ENCODE data around the gene EIF4G1.
A peak's percentile ranks its signal among the peaks of the same experiment; 100 is the strongest.

Gene EIF4G1

DNA sequence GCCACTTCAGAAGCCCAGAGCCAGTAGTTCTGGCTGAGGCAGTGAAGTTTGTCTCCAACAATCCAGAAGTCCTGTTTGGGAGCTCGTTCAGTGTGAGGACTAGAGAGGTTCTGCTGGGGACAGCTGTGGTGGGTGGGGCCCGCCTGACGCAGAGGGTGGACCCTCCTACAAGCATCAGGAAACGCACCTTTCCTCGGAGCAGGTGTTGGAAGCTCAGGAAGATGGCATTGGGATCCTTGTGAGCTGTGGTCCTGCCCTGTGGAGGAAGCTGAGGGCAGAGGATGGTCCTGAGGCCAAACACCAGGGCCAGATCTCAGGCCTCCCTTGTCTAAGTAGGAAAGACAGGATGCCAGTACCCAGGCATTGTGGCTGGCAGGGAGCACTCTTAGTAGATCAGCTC, 58.5 kb downstream of the EIF4G1 start:
- no peak for DNase-seq

GRCh38 chr3:184373422-184373821, 59.0 kb downstream of the EIF4G1 start:
- no peak for DNase-seq

- DNase-seq: no peak
Observed at GRCh38 chr3:184375747-184376461, 61.5 kb downstream of the EIF4G1 start.

DNA sequence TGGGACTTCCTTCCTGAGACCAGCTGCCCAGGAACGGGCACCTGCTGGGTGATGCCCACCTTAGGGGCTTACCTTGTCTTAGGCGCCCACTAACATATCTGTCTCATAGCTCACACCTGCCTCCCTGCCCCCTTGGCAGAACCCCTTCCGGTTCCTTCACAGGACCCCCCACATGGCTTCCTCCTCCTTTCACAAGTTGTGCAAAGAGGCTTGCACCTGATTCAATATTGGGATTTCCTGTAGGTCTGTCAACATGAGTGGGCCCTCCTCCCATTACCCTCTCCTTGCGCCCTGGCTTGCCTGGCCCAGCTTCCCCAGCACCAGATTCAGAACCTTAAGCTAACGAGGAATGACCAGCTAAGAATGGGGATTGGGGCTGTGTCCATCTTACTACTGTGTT, 63.0 kb downstream of the EIF4G1 start:
- DNase-seq: no peak

DNA sequence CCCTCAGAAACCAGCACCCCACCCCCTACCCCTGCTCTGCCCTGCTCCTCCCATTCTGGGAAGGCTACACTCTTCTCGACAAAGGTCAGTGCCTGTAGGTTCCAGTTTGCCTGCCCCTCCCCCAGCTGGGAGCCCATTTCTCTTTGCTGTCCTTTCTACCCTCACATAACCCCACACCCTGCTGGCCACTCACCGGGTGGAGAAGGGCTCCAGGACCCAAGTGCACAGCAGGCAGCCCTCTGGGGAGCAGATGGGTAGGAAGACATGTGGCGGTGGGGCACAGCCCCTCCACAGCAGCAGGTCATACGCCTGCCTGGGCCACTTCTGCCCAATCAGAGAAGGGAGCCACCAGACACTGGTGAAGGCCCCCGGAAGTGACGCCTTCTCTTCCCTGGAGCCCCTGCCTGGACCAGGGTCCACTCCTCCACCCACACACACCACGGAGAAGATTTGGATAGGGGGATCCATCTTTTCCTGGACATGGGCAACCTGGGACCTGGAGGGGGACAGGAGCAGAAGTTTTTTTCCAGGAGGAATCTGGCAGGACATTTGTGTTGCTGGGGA, 63.6 kb downstream of the EIF4G1 start, which contains the start of gene THPO:
TSS of gene THPO (minus strand) at position 326 of the 564 bp plus-strand sequence. CDS start 1,948 bp downstream, outside the sequence.
- no peak for DNase-seq

DNA sequence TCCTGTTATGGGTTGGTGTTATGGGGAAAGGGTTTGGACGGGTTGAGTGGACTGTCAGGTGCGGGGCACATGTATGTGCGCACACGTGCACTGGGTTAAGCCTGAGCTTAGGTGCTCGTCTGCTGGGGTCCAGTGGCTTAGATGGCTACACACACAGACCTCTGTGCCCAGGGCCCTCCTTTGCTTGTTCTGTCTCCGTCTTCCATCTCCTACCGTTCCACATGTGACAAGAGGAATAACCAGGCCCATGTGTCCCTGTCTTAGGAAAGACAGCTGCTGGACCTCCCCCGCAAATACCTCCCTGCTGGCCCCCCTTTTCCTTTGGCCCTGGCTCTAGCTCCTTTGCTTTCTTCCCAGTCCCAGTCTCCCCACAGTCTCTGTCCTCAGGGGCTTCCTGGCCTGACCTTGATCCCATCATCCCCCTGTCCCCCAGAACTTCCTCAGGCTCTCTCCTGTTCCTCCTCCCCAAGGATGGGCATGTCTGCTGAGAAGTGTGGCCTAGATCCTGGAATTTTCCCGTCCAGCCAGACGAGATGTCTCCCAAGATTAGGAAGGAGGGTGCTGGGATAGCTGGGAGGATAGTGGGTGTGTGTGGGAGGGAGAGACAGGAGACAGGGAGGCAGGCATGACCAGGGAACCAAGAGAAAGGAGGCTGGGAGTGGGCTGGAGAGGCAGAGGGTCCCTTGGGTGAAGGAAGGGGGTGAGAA, 64.4 kb downstream of the EIF4G1 start:
- DNase-seq: no peak

- DNase-seq: no peak
Observed at GRCh38 chr3:184379358-184380184, 65.2 kb downstream of the EIF4G1 start, which contains the start of gene CHRD. TSS of gene CHRD (plus strand) at chr3:184380054. CDS start at chr3:184380319, 265 bp downstream.

GRCh38 chr3:184380185-184380626, 65.8 kb downstream of the EIF4G1 start:
- DNase-seq: peak in 1 of 2 experiments; percentile 40

DNA sequence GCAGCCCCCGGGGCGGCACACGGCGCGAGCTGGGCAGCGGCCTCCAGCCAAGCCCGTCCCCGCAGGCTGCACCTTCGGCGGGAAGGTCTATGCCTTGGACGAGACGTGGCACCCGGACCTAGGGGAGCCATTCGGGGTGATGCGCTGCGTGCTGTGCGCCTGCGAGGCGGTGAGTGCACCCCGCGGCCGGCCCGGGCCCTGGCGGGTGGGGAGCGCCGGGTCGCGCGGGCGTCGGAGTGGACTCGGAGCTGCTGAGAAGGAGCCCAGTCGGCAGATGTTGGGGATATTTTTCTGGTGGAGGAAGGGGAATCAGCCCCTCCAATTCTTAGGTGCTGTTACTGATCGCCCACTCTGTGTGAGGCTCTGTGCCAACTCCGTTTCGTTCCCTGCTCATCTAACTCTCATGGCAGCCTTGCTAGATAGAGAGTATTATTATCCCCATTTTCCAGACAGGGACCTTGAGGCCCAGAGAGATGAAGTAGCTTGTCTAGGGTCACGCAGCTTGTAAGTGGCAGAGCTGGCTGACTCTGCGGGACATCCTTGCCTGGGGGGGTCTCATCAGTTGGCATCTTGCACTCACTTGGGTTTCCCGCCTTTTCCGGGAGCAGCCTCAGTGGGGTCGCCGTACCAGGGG, 66.3 kb downstream of the EIF4G1 start:
- DNase-seq: no peak

- peak in 1 of 2 experiments; percentile 10 for DNase-seq
Observed at GRCh38 chr3:184381261-184382224, 67.1 kb downstream of the EIF4G1 start.

DNA sequence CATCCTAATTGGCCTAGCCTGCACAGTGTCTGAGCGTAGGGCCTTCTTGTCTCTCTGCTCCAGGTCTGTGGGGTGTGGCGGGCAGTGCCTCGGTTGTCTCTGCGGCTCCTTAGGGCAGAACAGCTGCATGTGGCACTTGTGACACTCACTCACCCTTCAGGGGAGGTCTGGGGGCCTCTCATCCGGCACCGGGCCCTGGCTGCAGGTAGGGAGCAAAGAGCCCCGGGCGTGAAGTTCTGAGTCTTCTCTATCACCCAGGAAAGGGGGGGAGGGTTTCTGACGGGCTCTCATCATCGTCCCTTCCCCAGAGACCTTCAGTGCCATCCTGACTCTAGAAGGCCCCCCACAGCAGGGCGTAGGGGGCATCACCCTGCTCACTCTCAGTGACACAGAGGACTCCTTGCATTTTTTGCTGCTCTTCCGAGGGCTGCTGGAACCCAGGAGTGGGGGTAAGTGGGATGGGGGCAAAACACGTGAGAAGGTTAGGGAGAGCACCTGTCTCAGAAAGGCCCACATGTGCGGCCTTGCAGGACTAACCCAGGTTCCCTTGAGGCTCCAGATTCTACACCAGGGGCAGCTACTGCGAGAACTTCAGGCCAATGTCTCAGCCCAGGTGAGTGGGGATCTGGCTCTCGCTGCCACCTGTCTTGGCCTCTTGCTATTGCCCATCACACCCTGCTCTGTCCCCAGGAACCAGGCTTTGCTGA, 68.1 kb downstream of the EIF4G1 start:
- DNase-seq: no peak

- no peak for DNase-seq
Observed at GRCh38 chr3:184383033-184383740, 68.8 kb downstream of the EIF4G1 start.

DNA sequence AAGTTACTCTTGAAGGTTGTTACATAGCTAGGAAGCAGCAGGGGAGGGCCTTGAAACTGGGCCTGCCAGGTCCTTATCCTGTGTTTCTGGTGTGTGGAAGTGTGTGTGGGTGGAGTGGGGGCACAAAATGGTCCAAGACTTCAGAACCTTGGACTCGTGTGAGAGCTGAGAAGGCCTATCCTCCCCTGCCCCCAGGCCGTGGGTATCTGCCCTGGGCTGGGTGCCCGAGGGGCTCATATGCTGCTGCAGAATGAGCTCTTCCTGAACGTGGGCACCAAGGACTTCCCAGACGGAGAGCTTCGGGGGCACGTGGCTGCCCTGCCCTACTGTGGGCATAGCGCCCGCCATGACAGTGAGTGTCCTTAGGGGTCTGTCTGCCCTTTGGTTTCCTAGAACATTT, 69.9 kb downstream of the EIF4G1 start:
- DNase-seq: no peak

Measured in stimulated activated CD4-positive, alpha-beta T cell treated with anti-CD3 and anti-CD28 coated beads, Interleukin-4, amount 100 ng/mL, for 4 hours (primary cell).